ENCODE data around the gene SELENOO. TPM values are rescaled to one million over a fixed set of nuclear protein-coding genes. Genes with fewer than 3 reads are reported as not detected.
A peak's percentile ranks its signal among the peaks of the same experiment; 100 is the strongest.

SELENOO gene
- total RNA-seq, 1 experiment from 2014 or later = 28.6 TPM

DNA sequence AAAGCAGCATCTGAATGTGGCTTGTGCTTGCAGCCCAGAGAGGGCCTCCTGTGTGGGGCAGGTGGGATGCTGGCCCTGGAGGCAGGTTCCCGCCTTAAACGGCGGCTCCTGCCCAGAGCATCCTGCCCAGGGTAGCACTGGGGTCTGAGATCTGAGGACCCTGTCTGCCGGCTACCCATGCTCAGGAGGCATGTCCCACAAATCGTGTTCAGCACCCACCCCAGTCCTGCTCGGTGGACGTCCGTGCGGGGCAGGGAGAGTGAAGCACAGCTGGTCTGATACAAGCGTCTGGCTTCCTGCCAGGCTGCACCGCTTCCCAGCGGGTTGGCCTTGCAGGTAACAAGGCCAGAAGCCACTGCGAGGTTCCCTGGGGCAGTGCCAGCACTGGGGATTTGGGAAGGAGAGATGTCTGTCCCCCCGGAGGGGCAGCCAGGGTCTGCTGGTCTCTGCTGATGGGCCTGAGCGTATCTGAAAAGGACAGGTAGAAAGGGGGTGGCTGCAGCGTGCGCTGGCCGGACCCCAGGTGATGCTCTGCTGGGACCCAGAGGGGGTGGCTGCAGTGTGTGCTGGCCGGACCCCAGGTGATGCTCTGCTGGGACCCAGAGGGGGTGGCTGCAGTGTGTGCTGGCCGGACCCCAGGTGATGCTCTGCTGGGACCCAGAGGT, 11.5 kb upstream of the SELENOO start:
- H3K27ac Mint-ChIP-seq (ENCODE audit: unreplicated experiment) = peak overlapping the region; percentile 85
- no peaks in the 10 kb centered on the region for H3K27me3 Mint-ChIP-seq (ENCODE audit: unreplicated experiment)
- CTCF ChIA-PET = interaction anchor here (0.6 to 1.4 kb wide), 3 partner anchors 31 to 249 kb away, joined by 4 read pairs; no protein-coding TSS in a partner anchor
- BruUV-seq (replicated peaks) = no TSS peak
- TF ChIP-seq, protein P1, sequence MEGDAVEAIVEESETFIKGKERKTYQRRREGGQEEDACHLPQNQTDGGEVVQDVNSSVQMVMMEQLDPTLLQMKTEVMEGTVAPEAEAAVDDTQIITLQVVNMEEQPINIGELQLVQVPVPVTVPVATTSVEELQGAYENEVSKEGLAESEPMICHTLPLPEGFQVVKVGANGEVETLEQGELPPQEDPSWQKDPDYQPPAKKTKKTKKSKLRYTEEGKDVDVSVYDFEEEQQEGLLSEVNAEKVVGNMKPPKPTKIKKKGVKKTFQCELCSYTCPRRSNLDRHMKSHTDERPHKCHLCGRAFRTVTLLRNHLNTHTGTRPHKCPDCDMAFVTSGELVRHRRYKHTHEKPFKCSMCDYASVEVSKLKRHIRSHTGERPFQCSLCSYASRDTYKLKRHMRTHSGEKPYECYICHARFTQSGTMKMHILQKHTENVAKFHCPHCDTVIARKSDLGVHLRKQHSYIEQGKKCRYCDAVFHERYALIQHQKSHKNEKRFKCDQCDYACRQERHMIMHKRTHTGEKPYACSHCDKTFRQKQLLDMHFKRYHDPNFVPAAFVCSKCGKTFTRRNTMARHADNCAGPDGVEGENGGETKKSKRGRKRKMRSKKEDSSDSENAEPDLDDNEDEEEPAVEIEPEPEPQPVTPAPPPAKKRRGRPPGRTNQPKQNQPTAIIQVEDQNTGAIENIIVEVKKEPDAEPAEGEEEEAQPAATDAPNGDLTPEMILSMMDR (IDR thresholded peaks at IDR 0.05; ENCODE audit: unreplicated experiment) = no peak
- intact Hi-C loops (cut with micrococcal nuclease; ENCODE audit: unreplicated experiment) = no loop called here
- H3K4me1 Mint-ChIP-seq (ENCODE audit: low read depth, unreplicated experiment) = peaks cover 14% of the 10 kb centered on the region
- DNase-seq = no peak
- H3K4me3 Mint-ChIP-seq (ENCODE audit: low read depth, unreplicated experiment) = peak overlapping the region; percentile 71
- no peaks in the 10 kb centered on the region for H3K9me3 Mint-ChIP-seq (ENCODE audit: low read depth, unreplicated experiment)
- H3K36me3 Mint-ChIP-seq (ENCODE audit: insufficient read depth, unreplicated experiment) = peaks cover 40% of the 10 kb centered on the region

- BruUV-seq (replicated peaks) = no TSS peak
- intact Hi-C loops (cut with micrococcal nuclease; ENCODE audit: unreplicated experiment) = no loop called here
- TF ChIP-seq, protein P1 (IDR thresholded peaks at IDR 0.05; ENCODE audit: unreplicated experiment) = no peak
- no peak for DNase-seq
- Mint-ChIP-seq H3K27me3 (ENCODE audit: unreplicated experiment) (no peaks in the 10 kb centered on the region), H3K4me1 (ENCODE audit: low read depth, unreplicated experiment) (peaks cover 14% of the 10 kb centered on the region), H3K27ac (ENCODE audit: unreplicated experiment) (peak overlapping the region; percentile 85), H3K36me3 (ENCODE audit: insufficient read depth, unreplicated experiment) (peaks cover 45% of the 10 kb centered on the region), H3K4me3 (ENCODE audit: low read depth, unreplicated experiment) (peak overlapping the region; percentile 71), H3K9me3 (ENCODE audit: low read depth, unreplicated experiment) (no peaks in the 10 kb centered on the region)
- CTCF ChIA-PET = interaction anchor here (0.6 to 1.4 kb wide), 4 partner anchors 19 to 250 kb away, joined by 4 to 9 read pairs (median 4); no protein-coding TSS in a partner anchor
Observed at GRCh38 chr22:50189849-50190181, 11.0 kb upstream of the SELENOO start.

DNA sequence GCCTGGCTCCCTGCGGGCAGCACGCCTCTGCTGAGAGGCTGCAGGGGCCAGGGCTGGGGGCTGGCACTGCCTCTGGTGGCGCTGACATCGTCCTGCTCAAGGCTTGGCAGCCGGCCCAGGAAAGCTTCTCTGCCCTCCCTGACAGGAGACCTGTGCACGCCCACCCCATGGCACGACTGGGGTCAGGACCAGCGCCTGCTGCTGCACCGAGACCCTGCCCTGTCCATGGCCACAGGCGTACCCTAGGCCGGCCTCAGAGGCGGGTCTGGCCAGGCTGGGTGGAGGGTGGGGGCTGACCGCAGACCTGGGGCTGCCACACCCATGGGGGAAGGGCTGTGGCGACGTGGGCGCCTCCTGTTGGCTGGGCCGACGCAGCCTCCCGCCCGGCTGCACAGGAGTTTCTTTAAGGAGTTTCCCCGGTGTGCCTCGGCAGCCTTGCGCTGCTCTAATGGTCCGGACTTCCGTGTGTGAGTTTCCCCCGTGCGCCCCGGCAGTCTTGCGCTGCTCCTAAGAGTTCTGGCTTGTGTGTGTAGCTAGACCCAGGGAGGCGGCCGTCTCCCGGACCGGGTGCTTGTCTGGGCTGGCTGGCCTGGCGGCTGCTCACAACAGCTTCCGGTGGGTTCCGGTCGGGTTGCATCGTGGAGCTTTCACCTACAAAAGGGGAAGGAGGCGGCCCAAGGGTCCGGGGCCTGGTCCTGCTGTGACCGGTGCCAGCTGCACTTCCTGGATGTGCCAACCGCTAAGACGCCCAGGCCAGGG, 10.4 kb upstream of the SELENOO start:
- TF ChIP-seq, protein P1 (IDR thresholded peaks at IDR 0.05; ENCODE audit: unreplicated experiment) = peak; percentile 57
- Mint-ChIP-seq H3K36me3 (ENCODE audit: insufficient read depth, unreplicated experiment) (peaks cover 49% of the 10 kb centered on the region), H3K4me1 (ENCODE audit: low read depth, unreplicated experiment) (peaks cover 14% of the 10 kb centered on the region), H3K9me3 (ENCODE audit: low read depth, unreplicated experiment) (no peaks in the 10 kb centered on the region), H3K27me3 (ENCODE audit: unreplicated experiment) (no peaks in the 10 kb centered on the region), H3K27ac (ENCODE audit: unreplicated experiment) (peak overlapping the region; percentile 85), H3K4me3 (ENCODE audit: low read depth, unreplicated experiment) (peak overlapping the region; percentile 71)
- intact Hi-C loops (cut with micrococcal nuclease; ENCODE audit: unreplicated experiment) = no loop called here
- BruUV-seq (replicated peaks) = no TSS peak
- DNase-seq = peak; percentile 80
- CTCF ChIA-PET = interaction anchor here (0.7 to 1.4 kb wide), 3 partner anchors 18 to 41 kb away, joined by 4 to 9 read pairs (median 4); no protein-coding TSS in a partner anchor

DNA sequence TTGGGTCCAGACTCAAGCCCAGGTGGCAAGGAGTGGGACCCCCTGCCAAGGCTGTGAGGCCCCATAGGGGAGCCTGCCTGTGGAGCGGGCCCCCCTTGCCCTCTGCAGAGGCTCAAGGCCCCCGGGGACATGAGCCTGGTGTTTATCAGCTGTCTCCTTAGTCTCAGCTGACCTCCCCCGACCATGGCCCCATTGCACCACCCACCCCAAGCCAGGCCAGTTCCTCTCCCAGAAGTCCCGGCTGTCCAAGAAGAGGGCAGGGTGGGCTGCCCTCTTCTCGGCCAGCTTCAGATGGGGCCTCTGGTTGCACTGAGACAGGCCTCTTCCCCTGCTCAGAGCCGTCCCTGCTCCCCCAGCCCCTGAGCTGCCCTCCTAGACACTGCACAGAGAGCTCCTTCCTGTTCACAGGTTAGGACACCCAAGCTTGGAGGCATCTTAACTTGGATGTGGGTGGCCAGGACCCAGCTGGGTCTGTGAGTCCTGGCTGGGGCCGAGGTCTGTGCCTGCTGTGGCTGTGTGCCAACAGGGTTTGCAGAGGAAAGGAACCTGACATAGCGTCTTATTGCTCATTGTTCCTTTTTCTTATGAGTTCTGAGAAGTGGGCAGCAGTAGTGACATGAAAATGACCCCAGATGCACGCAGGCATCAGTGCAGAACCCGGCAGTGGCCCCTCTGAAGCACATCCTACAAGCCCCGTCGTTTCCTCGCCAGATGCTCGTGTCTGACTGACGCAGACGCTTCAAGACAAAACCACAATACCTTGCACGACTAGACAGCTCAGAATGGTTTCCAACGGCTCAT, 9.7 kb upstream of the SELENOO start:
- peak overlapping the region; percentile 71 for H3K4me3 Mint-ChIP-seq (ENCODE audit: low read depth, unreplicated experiment)
- TF ChIP-seq, protein P1 (IDR thresholded peaks at IDR 0.05; ENCODE audit: unreplicated experiment) = no peak
- peaks cover 14% of the 10 kb centered on the region for H3K4me1 Mint-ChIP-seq (ENCODE audit: low read depth, unreplicated experiment)
- TSS peak; percentile 25 for BruUV-seq (replicated peaks)
- no peaks in the 10 kb centered on the region for H3K27me3 Mint-ChIP-seq (ENCODE audit: unreplicated experiment)
- peak overlapping the region; percentile 85 for H3K27ac Mint-ChIP-seq (ENCODE audit: unreplicated experiment)
- no peak for DNase-seq
- CTCF ChIA-PET = interaction anchor here (1.4 kb wide), 2 partner anchors 17 to 42 kb away, joined by 4 to 9 read pairs; no protein-coding TSS in a partner anchor
- H3K36me3 Mint-ChIP-seq (ENCODE audit: insufficient read depth, unreplicated experiment) = peaks cover 43% of the 10 kb centered on the region
- no peaks in the 10 kb centered on the region for H3K9me3 Mint-ChIP-seq (ENCODE audit: low read depth, unreplicated experiment)
- intact Hi-C loops (cut with micrococcal nuclease; ENCODE audit: unreplicated experiment) = no loop called here

Data from Calu3 (cell line).